Renal pelvis (tissue), 12 donors: ENCODE data around the gene USP17L12. TPM values are rescaled to one million over a fixed set of nuclear protein-coding genes. Genes with fewer than 3 reads are reported as not detected.
"Not testable (repeated sequence)": the region's sequence is repeated elsewhere in the genome, so short reads cannot be mapped to it uniquely, and the experiment has no call there.

Experiments used
- DNase-seq: peaks from one replicate; pipeline ENCODE4 v3.0.0-alpha.2; 2013
- long read RNA-seq, 16 experiments: transcript quantifications; one replicate each; lab custom pipeline, GENCODE V29; 2026
- polyA plus RNA-seq, 3 donors: library from polyadenylated mRNA; unstranded; fragments of 120-200 nt; gene quantifications; one replicate each; pipeline ENCODE4 v1.2.1, GENCODE V29; 2013; ENCODE audit not compliant: insufficient read length in 3 of 3

Gene USP17L12, protein sequence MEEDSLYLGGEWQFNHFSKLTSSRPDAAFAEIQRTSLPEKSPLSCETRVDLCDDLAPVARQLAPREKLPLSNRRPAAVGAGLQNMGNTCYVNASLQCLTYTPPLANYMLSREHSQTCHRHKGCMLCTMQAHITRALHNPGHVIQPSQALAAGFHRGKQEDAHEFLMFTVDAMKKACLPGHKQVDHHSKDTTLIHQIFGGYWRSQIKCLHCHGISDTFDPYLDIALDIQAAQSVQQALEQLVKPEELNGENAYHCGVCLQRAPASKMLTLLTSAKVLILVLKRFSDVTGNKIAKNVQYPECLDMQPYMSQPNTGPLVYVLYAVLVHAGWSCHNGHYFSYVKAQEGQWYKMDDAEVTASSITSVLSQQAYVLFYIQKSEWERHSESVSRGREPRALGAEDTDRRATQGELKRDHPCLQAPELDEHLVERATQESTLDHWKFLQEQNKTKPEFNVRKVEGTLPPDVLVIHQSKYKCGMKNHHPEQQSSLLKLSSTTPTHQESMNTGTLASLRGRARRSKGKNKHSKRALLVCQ
- not detected for polyA plus RNA-seq
- long read RNA-seq, donor 1 = 0 reads
- long read RNA-seq, donor 2 = 0 reads
- long read RNA-seq, donor 3 = 0 reads
- long read RNA-seq, donor 4 = 0 reads
- long read RNA-seq, donor 5 = 0 reads
- long read RNA-seq, donor 6 = 0 reads
- long read RNA-seq, donor 7 = 0 reads
- long read RNA-seq, donor 8 = 0 reads
- long read RNA-seq, donor 9 = 0 reads
- long read RNA-seq, donor 10 = 0 reads
- long read RNA-seq, donor 11 = 0 reads
- long read RNA-seq, donor 12 = 0 reads
- long read RNA-seq, donor 13 = 0 reads
- long read RNA-seq, donor 14 = 0 reads
- long read RNA-seq, donor 15 = 0 reads
- long read RNA-seq, donor 16 = 0 reads

DNA sequence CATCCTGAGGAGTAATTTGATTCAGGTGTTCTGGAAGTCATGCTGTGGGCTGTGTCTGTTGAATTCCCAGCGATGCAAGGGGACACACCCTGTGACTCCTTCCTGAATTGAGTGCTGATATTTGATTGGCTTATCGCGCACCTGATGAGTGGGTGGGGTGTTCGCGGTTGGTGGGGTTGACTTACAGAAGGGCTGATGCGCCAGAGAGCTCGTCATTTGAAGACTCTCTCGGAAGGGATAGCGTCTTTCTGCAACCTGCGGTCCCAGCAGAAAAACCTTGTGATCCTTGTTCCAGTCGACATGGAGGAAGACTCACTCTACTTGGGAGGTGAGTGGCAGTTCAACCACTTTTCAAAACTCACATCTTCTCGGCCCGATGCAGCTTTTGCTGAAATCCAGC lies at the start of gene USP17L12:
Gene USP17L12, plus strand, starts transcription at position 301 of the 400 bp plus-strand sequence. Its CDS starts 0 bp downstream, at position 301.
- not testable (repeated sequence) for DNase-seq

DNA sequence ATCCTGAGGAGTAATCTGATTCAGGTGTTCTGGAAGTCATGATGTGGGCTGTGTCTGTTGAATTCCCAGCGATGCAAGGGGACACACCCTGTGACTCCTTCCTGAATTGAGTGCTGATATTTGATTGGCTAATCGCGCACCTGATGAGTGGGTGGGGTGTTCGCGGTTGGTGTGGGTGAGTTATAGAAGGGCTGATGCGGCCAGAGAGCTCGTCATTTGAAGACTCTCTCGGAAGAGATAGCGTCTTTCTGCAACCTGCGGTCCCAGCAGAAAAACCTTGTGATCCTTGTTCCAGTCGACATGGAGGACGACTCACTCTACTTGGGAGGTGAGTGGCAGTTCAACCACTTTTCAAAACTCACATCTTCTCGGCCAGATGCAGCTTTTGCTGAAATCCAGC lies 9.6 kb upstream of the USP17L12 start, which contains the start of gene USP17L10:
Gene USP17L10, plus strand, starts transcription at position 301 of the 400 bp plus-strand sequence. Its CDS starts 0 bp downstream, at position 301.
- not testable (repeated sequence) for DNase-seq

DNA sequence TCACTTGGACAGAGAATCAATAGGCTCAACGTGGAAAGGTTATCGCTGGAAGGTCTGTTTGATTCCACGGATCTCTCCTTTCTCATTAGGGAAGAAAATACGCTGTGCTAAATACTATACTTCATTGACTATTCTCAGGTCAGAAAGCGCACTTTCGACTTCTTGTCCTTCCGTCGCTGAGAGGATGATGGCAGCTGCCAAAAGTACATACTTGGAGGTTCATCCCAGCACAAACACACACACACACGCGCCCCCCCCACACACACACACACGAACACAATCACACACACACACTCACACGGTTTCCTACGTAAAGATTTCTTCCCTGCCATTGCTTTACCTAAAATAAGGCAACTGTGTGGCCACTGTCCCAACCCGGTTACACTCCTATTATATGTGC lies 5.3 kb upstream of the USP17L12 start:
- DNase-seq = not testable (repeated sequence)

DNA sequence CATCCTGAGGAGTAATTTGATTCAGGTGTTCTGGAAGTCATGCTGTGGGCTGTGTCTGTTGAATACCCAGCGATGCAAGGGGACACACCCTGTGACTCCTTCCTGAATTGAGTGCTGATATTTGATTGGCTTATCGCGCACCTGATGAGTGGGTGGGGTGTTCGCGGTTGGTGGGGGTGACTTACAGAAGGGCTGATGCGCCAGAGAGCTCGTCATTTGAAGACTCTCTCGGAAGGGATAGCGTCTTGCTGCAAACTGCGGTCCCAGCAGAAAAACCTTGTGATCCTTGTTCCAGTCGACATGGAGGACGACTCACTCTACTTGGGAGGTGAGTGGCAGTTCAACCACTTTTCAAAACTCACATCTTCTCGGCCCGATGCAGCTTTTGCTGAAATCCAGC lies 4.8 kb upstream of the USP17L12 start, which contains the start of gene USP17L11:
Gene USP17L11, plus strand, starts transcription at position 301 of the 400 bp plus-strand sequence. Its CDS starts 0 bp downstream, at position 301.
- not testable (repeated sequence) for DNase-seq

DNA sequence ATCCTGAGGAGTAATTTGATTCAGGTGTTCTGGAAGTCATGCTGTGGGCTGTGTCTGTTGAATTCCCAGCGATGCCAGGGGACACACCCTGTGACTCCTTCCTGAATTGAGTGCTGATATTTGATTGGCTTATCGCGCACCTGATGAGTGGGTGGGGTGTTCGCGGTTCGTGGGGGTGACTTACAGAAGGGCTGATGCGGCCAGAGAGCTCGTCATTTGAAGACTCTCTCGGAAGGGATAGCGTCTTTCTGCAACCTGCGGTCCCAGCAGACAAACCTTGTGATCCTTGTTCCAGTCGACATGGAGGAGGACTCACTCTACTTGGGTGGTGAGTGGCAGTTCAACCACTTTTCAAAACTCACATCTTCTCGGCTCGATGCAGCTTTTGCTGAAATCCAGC lies 4.6 kb downstream of the USP17L12 start, which contains the start of gene USP17L13:
Gene USP17L13, plus strand, starts transcription at position 301 of the 400 bp plus-strand sequence. Its CDS starts 0 bp downstream, at position 301.
- not testable (repeated sequence) for DNase-seq

DNA sequence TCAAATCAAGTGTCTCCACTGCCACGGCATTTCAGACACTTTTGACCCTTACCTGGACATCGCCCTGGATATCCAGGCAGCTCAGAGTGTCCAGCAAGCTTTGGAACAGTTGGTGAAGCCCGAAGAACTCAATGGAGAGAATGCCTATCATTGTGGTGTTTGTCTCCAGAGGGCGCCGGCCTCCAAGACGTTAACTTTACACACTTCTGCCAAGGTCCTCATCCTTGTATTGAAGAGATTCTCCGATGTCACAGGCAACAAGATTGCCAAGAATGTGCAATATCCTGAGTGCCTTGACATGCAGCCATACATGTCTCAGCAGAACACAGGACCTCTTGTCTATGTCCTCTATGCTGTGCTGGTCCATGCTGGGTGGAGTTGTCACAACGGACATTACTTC lies 10.3 kb downstream of the USP17L12 start:
- not testable (repeated sequence) for DNase-seq

DNA sequence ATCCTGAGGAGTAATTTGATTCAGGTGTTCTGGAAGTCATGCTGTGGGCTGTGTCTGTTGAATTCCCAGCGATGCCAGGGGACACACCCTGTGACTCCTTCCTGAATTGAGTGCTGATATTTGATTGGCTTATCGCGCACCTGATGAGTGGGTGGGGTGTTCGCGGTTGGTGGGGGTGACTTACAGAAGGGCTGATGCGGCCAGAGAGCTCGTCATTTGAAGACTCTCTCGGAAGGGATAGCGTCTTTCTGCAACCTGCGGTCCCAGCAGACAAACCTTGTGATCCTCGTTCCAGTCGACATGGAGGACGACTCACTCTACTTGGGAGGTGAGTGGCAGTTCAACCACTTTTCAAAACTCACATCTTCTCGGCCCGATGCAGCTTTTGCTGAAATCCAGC lies 14.1 kb downstream of the USP17L12 start, which contains the start of gene USP17L15:
Gene USP17L15, plus strand, starts transcription at position 301 of the 400 bp plus-strand sequence. Its CDS starts 0 bp downstream, at position 301.
- DNase-seq = not testable (repeated sequence)

DNA sequence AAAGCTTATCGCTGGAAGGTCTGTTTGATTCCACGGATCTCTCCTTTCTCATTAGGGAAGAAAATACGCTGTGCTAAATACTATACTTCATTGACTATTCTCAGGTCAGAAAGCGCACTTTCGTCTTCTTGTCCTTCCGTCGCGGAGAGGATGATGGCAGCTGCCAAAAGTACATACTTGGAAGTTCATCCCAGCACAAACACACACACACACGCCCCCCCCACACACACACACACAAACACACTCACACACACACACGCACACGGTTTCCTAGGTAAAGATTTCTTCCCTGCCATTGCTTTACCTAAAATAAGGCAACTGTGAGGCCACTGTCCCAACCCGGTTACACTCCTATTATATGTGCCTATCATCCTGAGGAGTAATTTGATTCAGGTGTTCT lies 18.5 kb downstream of the USP17L12 start:
- not testable (repeated sequence) for DNase-seq

DNA sequence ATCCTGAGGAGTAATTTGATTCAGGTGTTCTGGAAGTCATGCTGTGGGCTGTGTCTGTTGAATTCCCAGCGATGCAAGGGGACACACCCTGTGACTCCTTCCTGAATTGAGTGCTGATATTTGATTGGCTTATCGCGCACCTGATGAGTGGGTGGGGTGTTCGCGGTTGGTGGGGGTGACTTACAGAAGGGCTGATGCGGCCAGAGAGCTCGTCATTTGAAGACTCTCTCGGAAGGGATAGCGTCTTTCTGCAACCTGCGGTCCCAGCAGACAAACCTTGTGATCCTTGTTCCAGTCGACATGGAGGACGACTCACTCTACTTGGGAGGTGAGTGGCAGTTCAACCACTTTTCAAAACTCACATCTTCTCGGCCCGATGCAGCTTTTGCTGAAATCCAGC lies 23.6 kb downstream of the USP17L12 start, which contains the start of gene USP17L17:
Gene USP17L17, plus strand, starts transcription at position 301 of the 400 bp plus-strand sequence. Its CDS starts 0 bp downstream, at position 301.
- not testable (repeated sequence) for DNase-seq

DNA sequence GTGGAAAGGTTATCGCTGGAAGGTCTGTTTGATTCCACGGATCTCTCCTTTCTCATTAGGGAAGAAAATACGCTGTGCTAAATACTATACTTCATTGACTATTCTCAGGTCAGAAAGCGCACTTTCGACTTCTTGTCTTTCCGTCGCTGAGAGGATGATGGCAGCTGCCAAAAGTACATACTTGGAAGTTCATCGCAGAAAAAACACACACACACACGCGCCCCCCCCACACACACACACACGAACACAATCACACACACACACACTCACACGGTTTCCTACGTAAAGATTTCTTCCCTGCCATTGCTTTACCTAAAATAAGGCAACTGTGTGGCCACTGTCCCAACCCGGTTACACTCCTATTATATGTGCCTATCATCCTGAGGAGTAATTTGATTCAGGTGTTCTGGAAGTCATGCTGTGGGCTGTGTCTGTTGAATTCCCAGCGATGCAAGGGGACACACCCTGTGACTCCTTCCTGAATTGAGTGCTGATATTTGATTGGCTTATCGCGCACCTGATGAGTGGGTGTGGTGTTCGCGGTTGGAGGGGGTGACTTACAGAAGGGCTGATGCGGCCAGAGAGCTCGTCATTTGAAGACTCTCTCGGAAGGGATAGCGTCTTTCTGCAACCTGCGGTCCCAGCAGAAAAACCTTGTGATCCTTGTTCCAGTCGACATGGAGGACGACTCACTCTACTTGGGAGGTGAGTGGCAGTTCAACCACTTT lies 28.2 kb downstream of the USP17L12 start, which contains the start of gene USP17L18:
Gene USP17L18, plus strand, starts transcription at position 678 of the 728 bp plus-strand sequence. Its CDS starts 0 bp downstream, at position 678.
- not testable (repeated sequence) for DNase-seq

DNA sequence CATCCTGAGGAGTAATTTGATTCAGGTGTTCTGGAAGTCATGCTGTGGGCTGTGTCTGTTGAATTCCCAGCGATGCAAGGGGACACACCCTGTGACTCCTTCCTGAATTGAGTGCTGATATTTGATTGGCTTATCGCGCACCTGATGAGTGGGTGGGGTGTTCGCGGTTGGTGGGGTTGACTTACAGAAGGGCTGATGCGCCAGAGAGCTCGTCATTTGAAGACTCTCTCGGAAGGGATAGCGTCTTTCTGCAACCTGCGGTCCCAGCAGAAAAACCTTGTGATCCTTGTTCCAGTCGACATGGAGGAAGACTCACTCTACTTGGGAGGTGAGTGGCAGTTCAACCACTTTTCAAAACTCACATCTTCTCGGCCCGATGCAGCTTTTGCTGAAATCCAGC lies 33.1 kb downstream of the USP17L12 start, which contains the start of gene USP17L19:
Gene USP17L19, plus strand, starts transcription at position 301 of the 400 bp plus-strand sequence. Its CDS starts 0 bp downstream, at position 301.
- DNase-seq = not testable (repeated sequence)

DNA sequence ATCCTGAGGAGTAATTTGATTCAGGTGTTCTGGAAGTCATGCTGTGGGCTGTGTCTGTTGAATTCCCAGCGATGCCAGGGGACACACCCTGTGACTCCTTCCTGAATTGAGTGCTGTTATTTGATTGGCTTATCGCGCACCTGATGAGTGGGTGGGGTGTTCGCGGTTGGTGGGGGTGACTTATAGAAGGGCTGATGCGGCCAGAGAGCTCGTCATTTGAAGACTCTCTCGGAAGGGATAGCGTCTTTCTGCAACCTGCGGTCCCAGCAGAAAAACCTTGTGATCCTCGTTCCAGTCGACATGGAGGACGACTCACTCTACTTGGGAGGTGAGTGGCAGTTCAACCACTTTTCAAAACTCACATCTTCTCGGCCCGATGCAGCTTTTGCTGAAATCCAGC lies 37.9 kb downstream of the USP17L12 start, which contains the start of gene USP17L20:
Gene USP17L20, plus strand, starts transcription at position 301 of the 400 bp plus-strand sequence. Its CDS starts 0 bp downstream, at position 301.
- DNase-seq = not testable (repeated sequence)

DNA sequence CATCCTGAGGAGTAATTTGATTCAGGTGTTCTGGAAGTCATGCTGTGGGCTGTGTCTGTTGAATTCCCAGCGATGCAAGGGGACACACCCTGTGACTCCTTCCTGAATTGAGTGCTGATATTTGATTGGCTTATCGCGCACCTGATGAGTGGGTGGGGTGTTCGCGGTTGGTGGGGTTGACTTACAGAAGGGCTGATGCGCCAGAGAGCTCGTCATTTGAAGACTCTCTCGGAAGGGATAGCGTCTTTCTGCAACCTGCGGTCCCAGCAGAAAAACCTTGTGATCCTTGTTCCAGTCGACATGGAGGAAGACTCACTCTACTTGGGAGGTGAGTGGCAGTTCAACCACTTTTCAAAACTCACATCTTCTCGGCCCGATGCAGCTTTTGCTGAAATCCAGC lies 42.6 kb downstream of the USP17L12 start, which contains the start of gene USP17L21:
Gene USP17L21, plus strand, starts transcription at position 301 of the 400 bp plus-strand sequence. Its CDS starts 0 bp downstream, at position 301.
- not testable (repeated sequence) for DNase-seq

DNA sequence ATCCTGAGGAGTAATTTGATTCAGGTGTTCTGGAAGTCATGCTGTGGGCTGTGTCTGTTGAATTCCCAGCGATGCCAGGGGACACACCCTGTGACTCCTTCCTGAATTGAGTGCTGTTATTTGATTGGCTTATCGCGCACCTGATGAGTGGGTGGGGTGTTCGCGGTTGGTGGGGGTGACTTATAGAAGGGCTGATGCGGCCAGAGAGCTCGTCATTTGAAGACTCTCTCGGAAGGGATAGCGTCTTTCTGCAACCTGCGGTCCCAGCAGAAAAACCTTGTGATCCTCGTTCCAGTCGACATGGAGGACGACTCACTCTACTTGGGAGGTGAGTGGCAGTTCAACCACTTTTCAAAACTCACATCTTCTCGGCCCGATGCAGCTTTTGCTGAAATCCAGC lies 47.4 kb downstream of the USP17L12 start, which contains the start of gene USP17L22:
Gene USP17L22, plus strand, starts transcription at position 301 of the 400 bp plus-strand sequence. Its CDS starts 0 bp downstream, at position 301.
- DNase-seq = not testable (repeated sequence)

Other genes with a start within 250 kb of the USP17L12 start
- gene FAM90A26, start 49.7 kb upstream of the USP17L12 start, polyA plus RNA-seq = under 1 TPM in 1 of 3 donors, not detected in 2; 0.13 TPM
- not detected for gene USP17L10, start 9.5 kb upstream of the USP17L12 start, polyA plus RNA-seq
- not detected for gene USP17L11, start 4.7 kb upstream of the USP17L12 start, polyA plus RNA-seq
- gene USP17L13, start 4.7 kb downstream of the USP17L12 start, polyA plus RNA-seq = not detected
- gene USP17L15, start 14.2 kb downstream of the USP17L12 start, polyA plus RNA-seq = not detected
- not detected for gene USP17L17, start 23.7 kb downstream of the USP17L12 start, polyA plus RNA-seq
- not detected for gene USP17L18, start 28.5 kb downstream of the USP17L12 start, polyA plus RNA-seq
- not detected for gene USP17L19, start 33.2 kb downstream of the USP17L12 start, polyA plus RNA-seq
- gene USP17L20, start 38.0 kb downstream of the USP17L12 start, polyA plus RNA-seq = not detected
- gene USP17L21, start 42.7 kb downstream of the USP17L12 start, polyA plus RNA-seq = not detected
- gene USP17L22, start 47.5 kb downstream of the USP17L12 start, polyA plus RNA-seq = not detected
- not detected for gene USP17L24, start 105.0 kb downstream of the USP17L12 start, polyA plus RNA-seq
- gene USP17L25, start 109.8 kb downstream of the USP17L12 start, polyA plus RNA-seq = not detected
- gene USP17L26, start 114.5 kb downstream of the USP17L12 start, polyA plus RNA-seq = not detected
- not detected for gene USP17L5, start 119.3 kb downstream of the USP17L12 start, polyA plus RNA-seq
- not detected for gene USP17L27, start 124.0 kb downstream of the USP17L12 start, polyA plus RNA-seq
- gene USP17L28, start 128.7 kb downstream of the USP17L12 start, polyA plus RNA-seq = not detected
- not detected for gene USP17L29, start 133.5 kb downstream of the USP17L12 start, polyA plus RNA-seq
- gene USP17L30, start 143.0 kb downstream of the USP17L12 start, polyA plus RNA-seq = not detected
- not detected for gene DEFB131A, start 224.3 kb downstream of the USP17L12 start, polyA plus RNA-seq